C4-2B (cell line): ENCODE results near the gene ZNF550.

Source experiments
- ZFX ChIP-seq: fragments of 450-650 bp; IDR thresholded peaks from 2 replicates; pipeline ENCODE4 v1.6.1; 2017
- TF ChIP-seq, protein P1 (sequence below): fragments of 450-650 bp; conservative IDR thresholded peaks from 2 replicates; pipeline ENCODE4 v1.5.1; 2017; ENCODE audit warnings: mild to moderate bottlenecking

DNA sequence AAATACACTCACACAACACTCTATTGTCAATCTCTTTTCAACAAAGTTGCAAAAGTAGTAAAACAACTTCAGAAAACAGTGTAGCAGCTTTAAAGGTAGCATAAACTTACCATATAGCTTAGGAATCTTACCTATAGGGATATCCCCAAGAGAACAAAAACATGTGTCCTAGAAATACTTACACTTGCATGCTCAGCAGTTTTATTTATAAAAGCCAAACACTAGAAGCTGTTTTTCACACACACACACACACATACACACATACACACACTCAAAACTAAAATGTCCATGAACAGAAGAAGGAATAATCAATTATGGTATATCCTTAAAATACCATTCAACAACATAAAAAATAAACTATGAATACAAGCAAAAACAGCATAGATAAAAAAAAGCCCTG, 48.2 kb downstream of the ZNF550 start:
- TF ChIP-seq, protein P1, sequence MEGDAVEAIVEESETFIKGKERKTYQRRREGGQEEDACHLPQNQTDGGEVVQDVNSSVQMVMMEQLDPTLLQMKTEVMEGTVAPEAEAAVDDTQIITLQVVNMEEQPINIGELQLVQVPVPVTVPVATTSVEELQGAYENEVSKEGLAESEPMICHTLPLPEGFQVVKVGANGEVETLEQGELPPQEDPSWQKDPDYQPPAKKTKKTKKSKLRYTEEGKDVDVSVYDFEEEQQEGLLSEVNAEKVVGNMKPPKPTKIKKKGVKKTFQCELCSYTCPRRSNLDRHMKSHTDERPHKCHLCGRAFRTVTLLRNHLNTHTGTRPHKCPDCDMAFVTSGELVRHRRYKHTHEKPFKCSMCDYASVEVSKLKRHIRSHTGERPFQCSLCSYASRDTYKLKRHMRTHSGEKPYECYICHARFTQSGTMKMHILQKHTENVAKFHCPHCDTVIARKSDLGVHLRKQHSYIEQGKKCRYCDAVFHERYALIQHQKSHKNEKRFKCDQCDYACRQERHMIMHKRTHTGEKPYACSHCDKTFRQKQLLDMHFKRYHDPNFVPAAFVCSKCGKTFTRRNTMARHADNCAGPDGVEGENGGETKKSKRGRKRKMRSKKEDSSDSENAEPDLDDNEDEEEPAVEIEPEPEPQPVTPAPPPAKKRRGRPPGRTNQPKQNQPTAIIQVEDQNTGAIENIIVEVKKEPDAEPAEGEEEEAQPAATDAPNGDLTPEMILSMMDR: no peak
- no peak for TF ChIP-seq ZFX
